GM12878 (cell line): ENCODE data around the gene BCL2L13. TPM values are rescaled to one million over a fixed set of nuclear protein-coding genes. Genes with fewer than 3 reads are reported as not detected.

Experiments
- ATAC-seq: fragments of 200-7000 bp; cut with Tn5 transposase; 3 replicates; pipeline ENCODE4 v1.9.1; 2020; ENCODE audit warnings: mild to moderate bottlenecking, moderate library complexity
- BruUV-seq: library from RNA; stranded (reverse); fragments of 400-500 nt; replicated peaks from 2 replicates; lab custom pipeline; 2021; lab: Mats Ljungman, UMichigan
- CTCF ChIA-PET: fragments of 300-600 bp; sonication (Branson Sonifier 250); formaldehyde crosslinking; extraction: SDS; loops from one replicate; lab custom pipeline; 2021; ENCODE audit warnings: inconsistent platforms; lab: Yijun Ruan, JAX
- POLR2A ChIA-PET: fragments of 350-600 bp; formaldehyde crosslinking; extraction: SDS; loops from one replicate; lab custom pipeline; 2021; ENCODE audit warnings: inconsistent platforms; lab: Charles Lee
- RAD21 ChIA-PET: fragments of 300-600 bp; sonication (Branson Sonifier 250); formaldehyde crosslinking; loops from one replicate; lab custom pipeline; 2023; ENCODE audit warnings: antibody characterized with exemption; ENCODE audit not compliant: unreplicated experiment; lab: Charles Lee
- SMC1A ChIA-PET: fragments of 300-600 bp; sonication (Branson Sonifier 250); formaldehyde crosslinking; loops from one replicate; lab custom pipeline; 2023; ENCODE audit not compliant: unreplicated experiment, uncharacterized antibody; lab: Charles Lee
- DNase-seq: peaks from one replicate; pipeline ENCODE4 v3.0.0-alpha.2; 2011; ENCODE audit warnings: low read depth, low spot score
- FAIRE-seq: peaks from 3 replicates; lab custom pipeline; 2011; peaks lifted over from hg19 to GRCh38; lab: Jason Lieb, UNC
- H2AFZ ChIP-seq: 2 replicates; pipeline ENCODE4 v1.6.0; 2011; ENCODE audit warnings: low read depth, low read length, control low read depth; ENCODE audit not compliant: control insufficient read depth
- H3K27ac ChIP-seq: 2 replicates; pipeline ENCODE4 v1.5.1; 2011; ENCODE audit warnings: control low read depth; ENCODE audit not compliant: control insufficient read depth, insufficient read depth
- H3K27me3 ChIP-seq, 2 experiments: replicated peaks in 1 of 2; 2 replicates each; pipeline versions ENCODE4 v1.6.0 to v1.6.1; 2011; ENCODE audit warnings: low read length in 1 of 2; ENCODE audit not compliant: control insufficient read depth in 2 of 2, insufficient read depth in 2 of 2
- H3K36me3 ChIP-seq, 2 experiments: 2 replicates each; pipeline ENCODE4 v1.5.1; 2011; ENCODE audit warnings: low read length in 1 of 2; ENCODE audit not compliant: control insufficient read depth in 2 of 2, insufficient read depth in 2 of 2
- H3K4me1 ChIP-seq: 2 replicates; pipeline ENCODE4 v1.6.1; 2011; ENCODE audit warnings: mild to moderate bottlenecking, low read length, moderate library complexity, mixed read lengths; ENCODE audit not compliant: control insufficient read depth, insufficient read depth
- H3K4me2 ChIP-seq: 2 replicates; pipeline ENCODE4 v1.6.0; 2011; ENCODE audit warnings: control low read depth; ENCODE audit not compliant: control insufficient read depth, insufficient read depth
- H3K4me3 ChIP-seq: fragments of 200-600 bp; sonication (generic); 2 replicates; pipeline ENCODE4 v1.5.1; 2016
- H3K79me2 ChIP-seq: 2 replicates; pipeline ENCODE4 v1.6.0; 2011; ENCODE audit warnings: low read length; ENCODE audit not compliant: control insufficient read depth, insufficient read depth
- H3K9ac ChIP-seq: 2 replicates; pipeline ENCODE4 v1.8.0; 2011; ENCODE audit warnings: low read length, control low read depth, mixed read lengths; ENCODE audit not compliant: control insufficient read depth, insufficient read depth
- H3K9me3 ChIP-seq: replicated peaks from 3 replicates; pipeline ENCODE4 v1.5.1; 2011; ENCODE audit warnings: mild to moderate bottlenecking, low read length; ENCODE audit not compliant: control insufficient read depth, insufficient read depth
- H4K20me1 ChIP-seq: 2 replicates; pipeline ENCODE4 v1.6.0; 2011; ENCODE audit not compliant: control insufficient read depth, insufficient read depth
- JUNB ChIP-seq: IDR thresholded peaks from 2 replicates; pipeline ENCODE4 v1.6.1; 2016; ENCODE audit warnings: antibody characterized with exemption, mild to moderate bottlenecking
- NR2F1 ChIP-seq: fragments of 450-650 bp; conservative IDR thresholded peaks from 2 replicates; pipeline ENCODE4 v1.6.1; 2017; ENCODE audit warnings: mild to moderate bottlenecking
- STAT3 ChIP-seq: IDR thresholded peaks from 2 replicates; pipeline ENCODE4 v1.6.1; 2011; ENCODE audit warnings: low read depth, low read length, improper control_type of control experiment
- ZBTB33 ChIP-seq: fragments of 450-650 bp; IDR thresholded peaks from 2 replicates; pipeline ENCODE4 v1.6.1; 2017; ENCODE audit warnings: mild to moderate bottlenecking
- ZBTB40 ChIP-seq: fragments of 450-650 bp; IDR thresholded peaks from 2 replicates; pipeline ENCODE4 v1.6.1; 2016; ENCODE audit warnings: mild to moderate bottlenecking, moderate library complexity, borderline replicate concordance
- WGBS: methylation state at CpG from one replicate; pipeline ENCODE4 v1.1.6; 2016; ENCODE audit warnings: low lambda C conversion rate; ENCODE audit not compliant: insufficient replicate concordance, insufficient coverage; ENCODE audit errors: missing lambda C conversion rate; 5-methylcytosine and 5-hydroxymethylcytosine counted together
- in situ Hi-C: fragments of 300-500 bp; cut with MboI; formaldehyde crosslinking; loops from 9 replicates; pipeline ENCODE4 v1.14.3; 2018; ENCODE audit warnings: mixed read lengths
- intact Hi-C: fragments of 100-400 bp; cut with micrococcal nuclease; formaldehyde crosslinking; loops from one replicate; pipeline ENCODE4 v1.14.2; 2022; ENCODE audit not compliant: unreplicated experiment
- polyA plus RNA-seq, 11 experiments: library from polyadenylated mRNA; depleted of rRNA in 4 of 11; unstranded in 6 of 11; stranded (reverse) in 5 of 11; fragments of >200 nt; fragmentation: Nextera tagmentation in 4 of 11; fragmentation: Illumina TruSeq in 1 of 11; extraction: Ambion mirVana in 4 of 11; extraction: Trizol in 1 of 11; gene quantifications; 1 replicate in 1 of 11; 2 replicates in 10 of 11; pipeline versions ENCODE4 v1.2.1 to v1.2.3, GENCODE V29; 2011 to 2016; ENCODE audit warnings: inconsistent platforms in 2 of 11, missing spikeins in 2 of 11, low read depth in 1 of 11
- total RNA-seq, 4 experiments: library from RNA; depleted of rRNA in 3 of 4; stranded (reverse); fragments of >200 nt in 3 of 4; fragmentation: Illumina TruSeq in 1 of 4; extraction: Trizol in 1 of 4; gene quantifications; 2 replicates each; pipeline versions ENCODE4 v1.2.1 to v1.2.3, GENCODE V29; 2013 to 2021

The BCL2L13 gene
- total and polyA plus RNA-seq, 10 of the 15 experiments (the other 5 are each of a cell fraction or from before 2014, with no cell fraction given) = 18.6 to 30.6 (median 28.2) TPM

- ChIA-PET CTCF (no interaction called here), RAD21 (no interaction called here), POLR2A (no interaction called here), SMC1A (no interaction called here)
- DNase-seq (no peak), ATAC-seq (no peak), FAIRE-seq (no peak)
- intact Hi-C loops = no loop called here
- Histone ChIP-seq H3K4me3 (no peak overlapping the region), H2AFZ (no peak overlapping the region), H3K27me3 (no peaks in the 10 kb centered on the region), H4K20me1 (no peaks in the 10 kb centered on the region), H3K36me3 (no peaks in the 10 kb centered on the region), H3K9ac (no peak overlapping the region), H3K27ac (no peak overlapping the region), H3K4me1 (no peaks in the 10 kb centered on the region), H3K4me2 (no peak overlapping the region), H3K9me3 (no peaks in the 10 kb centered on the region), H3K79me2 (no peaks in the 10 kb centered on the region; the same call in 1 of the 2 replicates)
- WGBS = 84% methylated on average over 3 of the region's 3 CpGs
- TF ChIP-seq ZBTB33 (no peak), NR2F1 (no peak), ZBTB40 (no peak), JUNB (no peak), STAT3 (no peak)
- BruUV-seq = no TSS peak
- in situ Hi-C loops = no loop called here
Observed at GRCh38 chr22:17716529-17716928, 78.0 kb downstream of the BCL2L13 start.
